Testis (tissue), 3 donors: ENCODE measurements around the gene ZNF827. TPM values are rescaled to one million over a fixed set of nuclear protein-coding genes. Genes with fewer than 3 reads are reported as not detected.

Experiments used
- DNase-seq: peaks from one replicate; pipeline ENCODE4 v3.0.0-alpha.2; 2019
- H3K27ac ChIP-seq, 2 donors: fragments of 200-600 bp; sonication (generic); one replicate each; pipeline ENCODE4 v1.5.1; 2019
- H3K27me3 ChIP-seq: fragments of 200-600 bp; sonication (generic); one replicate; pipeline ENCODE4 v1.5.1; 2019
- H3K36me3 ChIP-seq: fragments of 200-600 bp; sonication (generic); one replicate; pipeline ENCODE4 v1.5.1; 2017; ENCODE audit warnings: low read depth; ENCODE audit errors: missing control alignments
- H3K4me1 ChIP-seq: fragments of 200-600 bp; sonication (generic); one replicate; pipeline ENCODE4 v1.5.1; 2019
- H3K4me3 ChIP-seq, 2 donors: fragments of 200-600 bp; sonication (generic); one replicate each; pipeline ENCODE4 v1.5.1; 2017 to 2019
- H3K9me3 ChIP-seq: fragments of 200-600 bp; sonication (generic); one replicate; pipeline ENCODE4 v1.5.1; 2017
- POLR2A ChIP-seq: fragments of 450-650 bp; IDR thresholded peaks from one replicate; pipeline ENCODE4 v1.6.1; 2017; ENCODE audit warnings: antibody characterized with exemption, mild to moderate bottlenecking, moderate library complexity
- WGBS, 2 donors: methylation state at CpG; one replicate each; pipeline ENCODE4 v1.1.5; 2018; 5-methylcytosine and 5-hydroxymethylcytosine counted together
- intact Hi-C: fragments of 100-400 bp; cut with DNase I; formaldehyde crosslinking; loops from one replicate; pipeline ENCODE4 v1.15.1; 2023; ENCODE audit warnings: low total_unique reads
- polyA plus RNA-seq: library from polyadenylated mRNA; stranded (reverse); fragments of 350-450 nt; fragmentation: Illumina TruSeq; extraction: RNeasy Lipid Tissue Mini Kit (QIAGEN cat#74804); gene quantifications from one replicate; pipeline ENCODE4 v1.2.3, GENCODE V29; 2014; ENCODE audit warnings: low read depth, low replicate concordance; ENCODE audit not compliant: insufficient read depth
- total RNA-seq, 2 donors: library from RNA; depleted of rRNA; stranded (reverse); fragments of >200 nt; gene quantifications; one replicate each; pipeline ENCODE4 v1.2.3, GENCODE V29; 2016
- TF ChIP-seq, protein P1 (sequence below), 3 experiments: fragments of 450-650 bp in 2 of 3; fragments of 200-600 bp in 1 of 3; sonication (generic) in 1 of 3; IDR thresholded peaks; one replicate each; pipeline ENCODE4 v1.5.1; 2016 to 2019; ENCODE audit warnings: antibody characterized with exemption in 3 of 3, mild to moderate bottlenecking in 2 of 3, moderate library complexity in 1 of 3

Gene ZNF827
- total and polyA plus RNA-seq, 3 donors from 2014 or later: 13.9 to 46.8 (median 37.5) TPM

DNA sequence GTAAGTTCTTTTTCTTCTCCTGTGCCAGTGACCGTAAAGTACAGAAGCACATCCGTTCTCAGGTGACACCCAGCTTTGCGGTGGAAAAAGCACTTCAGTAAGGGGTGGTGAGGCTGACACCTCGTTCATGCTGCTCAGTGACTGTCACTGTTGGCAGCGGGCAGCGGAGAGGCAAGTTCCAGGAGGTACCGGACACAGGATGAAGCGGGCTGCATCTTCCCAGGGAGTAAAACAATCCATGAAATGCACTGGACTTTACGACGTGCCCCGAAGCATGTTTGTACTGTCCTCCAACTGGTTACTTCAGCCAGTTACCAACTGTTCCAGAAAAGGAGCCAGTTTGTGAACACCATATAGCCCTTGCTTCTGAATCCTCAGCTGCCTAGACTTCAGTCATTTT lies 110.7 kb downstream of the ZNF827 start:
- Histone ChIP-seq H3K4me1 (no peaks in the 10 kb centered on the region), H3K36me3 (no peaks in the 10 kb centered on the region), H3K27ac (no peak overlapping the region), H3K27me3 (no peaks in the 10 kb centered on the region), H3K4me3 (no peak overlapping the region), H3K9me3 (no peaks in the 10 kb centered on the region)
- TF ChIP-seq, protein P1, sequence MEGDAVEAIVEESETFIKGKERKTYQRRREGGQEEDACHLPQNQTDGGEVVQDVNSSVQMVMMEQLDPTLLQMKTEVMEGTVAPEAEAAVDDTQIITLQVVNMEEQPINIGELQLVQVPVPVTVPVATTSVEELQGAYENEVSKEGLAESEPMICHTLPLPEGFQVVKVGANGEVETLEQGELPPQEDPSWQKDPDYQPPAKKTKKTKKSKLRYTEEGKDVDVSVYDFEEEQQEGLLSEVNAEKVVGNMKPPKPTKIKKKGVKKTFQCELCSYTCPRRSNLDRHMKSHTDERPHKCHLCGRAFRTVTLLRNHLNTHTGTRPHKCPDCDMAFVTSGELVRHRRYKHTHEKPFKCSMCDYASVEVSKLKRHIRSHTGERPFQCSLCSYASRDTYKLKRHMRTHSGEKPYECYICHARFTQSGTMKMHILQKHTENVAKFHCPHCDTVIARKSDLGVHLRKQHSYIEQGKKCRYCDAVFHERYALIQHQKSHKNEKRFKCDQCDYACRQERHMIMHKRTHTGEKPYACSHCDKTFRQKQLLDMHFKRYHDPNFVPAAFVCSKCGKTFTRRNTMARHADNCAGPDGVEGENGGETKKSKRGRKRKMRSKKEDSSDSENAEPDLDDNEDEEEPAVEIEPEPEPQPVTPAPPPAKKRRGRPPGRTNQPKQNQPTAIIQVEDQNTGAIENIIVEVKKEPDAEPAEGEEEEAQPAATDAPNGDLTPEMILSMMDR (IDR thresholded peaks at IDR 0.05): no peak
- no peak for TF ChIP-seq POLR2A
- WGBS, 2 donors: 86 to 90% methylated on average over 11 of the region's 11 CpGs
- no peak for DNase-seq
- intact Hi-C loops: no loop called here

GRCh38 chr4:145825255-145825654 lies 113.4 kb downstream of the ZNF827 start:
- WGBS, 2 donors: 94 to 98% methylated on average over 7 of the region's 7 CpGs

DNA sequence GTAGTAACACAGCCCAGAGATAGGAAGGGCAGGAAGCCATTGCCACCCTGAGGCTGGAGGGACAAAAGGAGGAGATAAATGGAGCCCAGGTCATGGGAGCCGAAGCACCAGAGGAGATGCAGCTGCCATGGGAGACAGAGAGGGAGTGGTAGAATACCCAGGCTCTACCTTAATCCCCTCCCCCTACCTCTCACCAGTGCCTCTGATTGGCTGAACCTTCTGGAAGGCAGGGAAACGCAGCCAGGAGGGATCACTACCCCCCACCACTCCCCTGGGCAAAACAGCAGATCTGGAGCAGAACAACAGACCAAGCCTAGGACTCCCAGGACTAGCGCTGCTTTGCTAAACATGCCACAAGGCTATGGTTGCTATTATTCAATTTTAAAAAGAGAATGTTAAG lies 114.2 kb downstream of the ZNF827 start:
- 86 to 90% methylated on average over 3 of the region's 3 CpGs for WGBS, 2 donors
- Histone ChIP-seq H3K27ac (no peak overlapping the region), H3K9me3 (no peaks in the 10 kb centered on the region), H3K27me3 (no peaks in the 10 kb centered on the region), H3K36me3 (no peaks in the 10 kb centered on the region), H3K4me1 (no peaks in the 10 kb centered on the region), H3K4me3 (no peak overlapping the region)
- no peak for DNase-seq
- intact Hi-C loops: no loop called here
- TF ChIP-seq, protein P1 (IDR thresholded peaks at IDR 0.05): no peak
- no peak for TF ChIP-seq POLR2A

More at GRCh38 chr4:145825255-145825654, 113.4 kb downstream of the ZNF827 start:
- Histone ChIP-seq H3K36me3 (no peaks in the 10 kb centered on the region), H3K9me3 (no peaks in the 10 kb centered on the region), H3K27ac (no peak overlapping the region), H3K4me3 (no peak overlapping the region), H3K4me1 (no peaks in the 10 kb centered on the region), H3K27me3 (no peaks in the 10 kb centered on the region)
- intact Hi-C loops: no loop called here
- no peak for DNase-seq
- no peak for TF ChIP-seq POLR2A
- TF ChIP-seq, protein P1 (IDR thresholded peaks at IDR 0.05): no peak

DNA sequence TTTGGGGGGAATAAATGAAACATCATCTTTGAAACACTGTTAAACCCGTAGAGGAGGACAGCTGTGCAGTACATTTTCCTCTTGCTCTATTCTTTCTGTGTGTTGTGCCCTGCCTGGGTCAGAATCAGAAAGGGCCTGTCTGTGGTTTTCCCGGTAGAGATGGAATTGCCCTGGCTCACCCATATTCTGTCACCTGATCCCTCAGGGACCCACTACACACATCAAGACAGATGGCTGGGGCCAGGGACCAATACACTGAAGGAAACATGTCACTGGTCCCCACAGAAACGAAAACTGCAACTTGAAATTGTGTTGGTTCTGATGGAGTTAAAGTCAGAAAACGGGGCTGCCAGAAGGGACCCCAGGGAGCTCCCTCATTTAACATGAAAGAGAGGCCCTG lies 114.9 kb downstream of the ZNF827 start:
- H3K36me3 ChIP-seq: no peaks in the 10 kb centered on the region
- H3K27ac ChIP-seq: no peak overlapping the region
- H3K27me3 ChIP-seq: no peaks in the 10 kb centered on the region
- 79 to 94% methylated on average over 4 of the region's 4 CpGs for WGBS, 2 donors
- H3K4me1 ChIP-seq: no peaks in the 10 kb centered on the region
- H3K9me3 ChIP-seq: no peaks in the 10 kb centered on the region
- H3K4me3 ChIP-seq: no peak overlapping the region
- intact Hi-C loops: no loop called here
- no peak for DNase-seq
- TF ChIP-seq, protein P1 (IDR thresholded peaks at IDR 0.05): no peak
- no peak for TF ChIP-seq POLR2A

DNA sequence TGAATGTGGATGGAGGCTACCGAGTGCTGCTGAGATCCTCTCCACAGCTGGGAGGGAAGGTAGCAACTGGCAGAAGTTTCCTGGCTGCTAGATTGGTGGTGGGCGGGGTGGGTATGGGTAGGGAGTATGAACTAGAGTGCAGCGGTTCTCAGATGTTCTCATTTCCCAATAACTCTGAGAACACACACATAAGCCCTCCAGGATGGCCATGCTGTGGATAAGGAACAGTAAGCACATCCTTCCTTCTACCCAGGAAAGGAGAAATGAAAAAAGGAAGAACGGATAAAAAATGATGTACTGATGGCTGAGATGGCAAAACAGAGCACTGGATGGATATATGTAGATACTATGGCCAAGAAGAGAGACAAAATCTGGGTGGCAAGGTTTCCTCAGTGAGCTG lies 116.0 kb downstream of the ZNF827 start:
- no peaks in the 10 kb centered on the region for H3K27me3 ChIP-seq
- intact Hi-C loops: no loop called here

More for the DNA sequence above, 116.0 kb downstream of the ZNF827 start:
- no peak overlapping the region for H3K27ac ChIP-seq
- WGBS, 2 donors: 88 to 96% methylated on average over 4 of the region's 4 CpGs
- DNase-seq: no peak
- no peaks in the 10 kb centered on the region for H3K9me3 ChIP-seq
- no peak for TF ChIP-seq POLR2A
- TF ChIP-seq, protein P1 (IDR thresholded peaks at IDR 0.05): no peak
- no peaks in the 10 kb centered on the region for H3K36me3 ChIP-seq
- H3K4me3 ChIP-seq: no peak overlapping the region
- no peaks in the 10 kb centered on the region for H3K4me1 ChIP-seq
